H9 (cell line): ENCODE results near the gene PLD4. TPM values are rescaled to one million over a fixed set of nuclear protein-coding genes. Genes with fewer than 3 reads are reported as not detected.

Experiments
- DNase-seq: peaks from one replicate; pipeline ENCODE4 v3.0.0-alpha.2; 2017
- H2AFZ ChIP-seq: one replicate; pipeline ENCODE4 v1.6.1; 2013; ENCODE audit warnings: mild to moderate bottlenecking, low read length, control low read depth, moderate library complexity
- H2AK5ac ChIP-seq: 2 replicates; pipeline ENCODE4 v1.6.1; 2013; ENCODE audit warnings: low read length, control low read depth, mixed read lengths; ENCODE audit not compliant: insufficient read length
- H2BK120ac ChIP-seq: one replicate; pipeline ENCODE4 v1.6.1; 2013; ENCODE audit warnings: low read depth, mild to moderate bottlenecking, low read length, control low read depth, inconsistent platforms; ENCODE audit not compliant: poor library complexity, severe bottlenecking
- H2BK12ac ChIP-seq: 2 replicates; pipeline ENCODE4 v1.6.1; 2013; ENCODE audit warnings: low read length, control low read depth, mixed read lengths, low read depth; ENCODE audit not compliant: insufficient read length
- H2BK15ac ChIP-seq: 2 replicates; pipeline ENCODE4 v1.6.1; 2013; ENCODE audit warnings: low read depth, low read length, control low read depth
- H2BK20ac ChIP-seq: one replicate; pipeline ENCODE4 v1.6.1; 2013; ENCODE audit warnings: low read depth, mild to moderate bottlenecking, low read length, control low read depth, inconsistent platforms; ENCODE audit not compliant: poor library complexity, severe bottlenecking
- H2BK5ac ChIP-seq: 2 replicates; pipeline ENCODE4 v1.6.1; 2013; ENCODE audit warnings: low read length, control low read depth, mixed read lengths; ENCODE audit not compliant: insufficient read length
- H3K14ac ChIP-seq: 2 replicates; pipeline ENCODE4 v1.6.1; 2013; ENCODE audit warnings: low read length, control low read depth; ENCODE audit not compliant: insufficient read depth
- H3K18ac ChIP-seq: 2 replicates; pipeline ENCODE4 v1.6.1; 2013; ENCODE audit warnings: low read depth, mild to moderate bottlenecking, mixed read lengths, low read length, control low read depth; ENCODE audit not compliant: insufficient read length
- H3K23ac ChIP-seq: 2 replicates; pipeline ENCODE4 v1.6.1; 2013; ENCODE audit warnings: low read length, control low read depth, mixed read lengths, low read depth; ENCODE audit not compliant: insufficient read length
- H3K23me2 ChIP-seq: 2 replicates; pipeline ENCODE4 v1.6.1; 2013; ENCODE audit warnings: low read depth, mild to moderate bottlenecking, mixed read lengths, low read length, control low read depth; ENCODE audit not compliant: insufficient read length, poor library complexity, severe bottlenecking
- H3K27ac ChIP-seq: 2 replicates; pipeline ENCODE4 v1.5.1; 2013; ENCODE audit warnings: low read length, control low read depth, mixed read lengths, low read depth; ENCODE audit not compliant: insufficient read length
- H3K27me3 ChIP-seq: 2 replicates; pipeline ENCODE4 v1.6.1; 2013; ENCODE audit warnings: low read length, control low read depth, inconsistent platforms; ENCODE audit not compliant: insufficient read depth
- H3K4ac ChIP-seq: 2 replicates; pipeline ENCODE4 v1.6.1; 2013; ENCODE audit warnings: low read depth, mild to moderate bottlenecking, control low read depth, inconsistent platforms, low read length, moderate library complexity
- H3K4me1 ChIP-seq: 2 replicates; pipeline ENCODE4 v1.6.1; 2013; ENCODE audit warnings: low read length, control low read depth, inconsistent platforms; ENCODE audit not compliant: insufficient read depth
- H3K4me2 ChIP-seq: 2 replicates; pipeline ENCODE4 v1.6.1; 2013; ENCODE audit warnings: low read length, control low read depth, mixed read lengths; ENCODE audit not compliant: insufficient read length, insufficient read depth
- H3K56ac ChIP-seq: 2 replicates; pipeline ENCODE4 v1.6.1; 2013; ENCODE audit warnings: low read depth, mild to moderate bottlenecking, mixed read lengths, low read length, control low read depth; ENCODE audit not compliant: insufficient read length
- H3K79me1 ChIP-seq: 2 replicates; pipeline ENCODE4 v1.6.1; 2013; ENCODE audit warnings: low read depth, mild to moderate bottlenecking, moderate library complexity, low read length, control low read depth, inconsistent platforms; ENCODE audit not compliant: insufficient read depth, poor library complexity, severe bottlenecking
- H3K79me2 ChIP-seq: 2 replicates; pipeline ENCODE4 v1.6.1; 2013; ENCODE audit warnings: low read length, control low read depth, inconsistent platforms; ENCODE audit not compliant: insufficient read depth
- H3K9ac ChIP-seq: 2 replicates; pipeline ENCODE4 v1.6.1; 2013; ENCODE audit warnings: low read length, control low read depth, mixed read lengths; ENCODE audit not compliant: insufficient read length; ENCODE audit errors: extremely low read depth
- H3K9me3 ChIP-seq: one replicate; pipeline ENCODE4 v1.6.1; 2013; ENCODE audit warnings: low read depth, low read length, inconsistent platforms; ENCODE audit not compliant: control insufficient read depth
- H3T11ph ChIP-seq: one replicate; pipeline ENCODE4 v1.6.1; 2013; ENCODE audit warnings: mild to moderate bottlenecking, low read length, control low read depth, inconsistent platforms
- H4K20me1 ChIP-seq: one replicate; pipeline ENCODE4 v1.6.1; 2013; ENCODE audit not compliant: control insufficient read depth, insufficient read length, insufficient read depth
- H4K5ac ChIP-seq: 2 replicates; pipeline ENCODE4 v1.6.1; 2013; ENCODE audit warnings: low read depth, mild to moderate bottlenecking, mixed read lengths, low read length, control low read depth; ENCODE audit not compliant: insufficient read length
- H4K8ac ChIP-seq: replicated peaks from 2 replicates; pipeline ENCODE4 v1.6.1; 2013; ENCODE audit warnings: low read length, control low read depth, mixed read lengths, low read depth; ENCODE audit not compliant: insufficient read length
- H4K91ac ChIP-seq: 2 replicates; pipeline ENCODE4 v1.6.1; 2013; ENCODE audit warnings: low read depth, mild to moderate bottlenecking, moderate library complexity, mixed read lengths, low read length, control low read depth; ENCODE audit not compliant: insufficient read length
- H3K27ac Mint-ChIP-seq, 3 experiments: 2 replicates in 2 of 3; 3 replicates in 1 of 3; pipeline ENCODE4 v1.8.0; 2020 to 2021; ENCODE audit warnings: mixed read lengths in 3 of 3, mild to moderate bottlenecking in 1 of 3, moderate library complexity in 1 of 3
- H3K27me3 Mint-ChIP-seq: 2 replicates; pipeline ENCODE4 v1.8.0; 2021; ENCODE audit warnings: low read depth, mild to moderate bottlenecking, moderate library complexity, mixed read lengths
- H3K36me3 Mint-ChIP-seq, 3 experiments: 2 replicates in 2 of 3; 3 replicates in 1 of 3; pipeline ENCODE4 v1.8.0; 2020 to 2021; ENCODE audit warnings: low read depth in 3 of 3, mixed read lengths in 3 of 3; ENCODE audit not compliant: insufficient read depth in 1 of 3
- H3K4me1 Mint-ChIP-seq, 2 experiments: 2 replicates each; pipeline ENCODE4 v1.8.0; 2020; ENCODE audit warnings: mixed read lengths in 2 of 2
- H3K4me3 Mint-ChIP-seq, 2 experiments: 2 replicates in 1 of 2; 3 replicates in 1 of 2; pipeline ENCODE4 v1.8.0; 2020 to 2021; ENCODE audit warnings: mild to moderate bottlenecking in 2 of 2, mixed read lengths in 2 of 2, moderate library complexity in 1 of 2
- H3K9me3 Mint-ChIP-seq, 2 experiments: 2 replicates in 1 of 2; 3 replicates in 1 of 2; pipeline ENCODE4 v1.8.0; 2020; ENCODE audit warnings: mild to moderate bottlenecking in 2 of 2, mixed read lengths in 2 of 2, moderate library complexity in 1 of 2
- WGBS: extraction: QIAGEN DNeasy Blood & Tissue Kit; methylation state at CpG from one replicate; pipeline ENCODE4 v1.1.7; 2013; ENCODE audit warnings: missing lambda C conversion rate, low lambda C conversion rate, mixed read lengths; ENCODE audit not compliant: insufficient read length; ENCODE audit errors: extremely low coverage; 5-methylcytosine and 5-hydroxymethylcytosine counted together
- total RNA-seq: library from RNA; stranded (reverse); gene quantifications from 2 replicates; pipeline ENCODE4 v1.2.1, GENCODE V29; 2021
- TF ChIP-seq, protein P1 (sequence below): fragments of 200-600 bp; sonication (generic); conservative IDR thresholded peaks from 3 replicates; pipeline ENCODE4 v1.8.0; 2021; ENCODE audit warnings: antibody characterized with exemption, mild to moderate bottlenecking

PLD4 gene
- total RNA-seq, 1 experiment from 2014 or later, result not detected

DNA sequence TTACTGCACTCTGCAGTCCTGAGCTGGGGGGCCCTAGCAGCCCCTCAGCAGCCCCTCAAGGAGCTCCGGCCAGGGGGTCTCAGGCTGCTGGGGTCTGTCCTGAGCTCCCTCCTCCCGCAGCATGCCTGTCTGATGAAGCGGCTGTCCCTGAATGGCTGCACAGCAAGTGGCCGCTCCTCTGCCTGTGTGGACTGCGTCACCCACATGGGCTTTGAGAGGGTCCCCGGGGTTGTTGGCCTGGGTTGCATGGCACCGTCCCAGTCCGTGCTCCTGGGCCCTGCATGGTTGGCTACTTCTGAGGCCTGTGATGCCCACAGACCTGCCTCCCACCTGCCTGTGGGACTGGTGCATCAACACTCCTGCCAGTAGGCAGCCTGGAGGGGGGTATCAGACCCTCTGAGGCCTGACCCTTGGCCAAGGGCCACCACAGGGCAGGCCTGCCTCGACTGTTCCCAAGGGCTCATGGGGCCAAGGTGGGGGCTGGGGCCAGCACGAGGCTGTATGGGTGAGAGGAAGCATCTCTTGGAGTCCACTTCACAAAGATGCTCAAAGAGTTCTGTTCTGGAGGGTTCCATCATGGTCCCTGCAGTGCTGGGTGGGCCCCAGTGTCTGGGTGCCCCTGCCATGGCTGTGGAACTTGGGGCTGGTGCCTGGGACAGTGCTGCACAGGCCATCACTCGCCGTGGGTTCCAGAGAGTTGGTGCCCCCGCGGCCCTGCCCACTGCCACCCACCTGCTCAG, 47.4 kb upstream of the PLD4 start:
- Histone ChIP-seq H3K4me2 (no peak overlapping the region), H4K91ac (no peak overlapping the region), H2AFZ (no peak overlapping the region), H2BK15ac (no peak overlapping the region), H3K4me1 (no peaks in the 10 kb centered on the region; the same call in 1 of the 2 replicates), H3K79me2 (peaks cover 2% of the 10 kb centered on the region; the same call in 1 of the 2 replicates), H2BK20ac (no peak overlapping the region), H3K9me3 (no peaks in the 10 kb centered on the region), H3T11ph (no peak overlapping the region), H3K23ac (no peak overlapping the region), H3K56ac (no peak overlapping the region), H4K20me1 (no peaks in the 10 kb centered on the region), H3K9ac (no peak overlapping the region), H3K18ac (no peak overlapping the region), H4K8ac (no peak overlapping the region), H3K27me3 (no peaks in the 10 kb centered on the region), H2BK12ac (no peak overlapping the region), H3K4ac (no peak overlapping the region), H3K23me2 (peaks cover under 1% of the 10 kb centered on the region), H2AK5ac (no peak overlapping the region), H3K27ac (no peak overlapping the region), H3K14ac (no peak overlapping the region), H2BK120ac (no peak overlapping the region), H2BK5ac (no peak overlapping the region), H4K5ac (no peak overlapping the region), H3K79me1 (no peaks in the 10 kb centered on the region)
- no peak overlapping the region for H3K4me3 Mint-ChIP-seq
- H3K4me1 Mint-ChIP-seq, result peaks cover 10 to 26% of the 10 kb centered on the region in 2 experiments
- TF ChIP-seq, protein P1, sequence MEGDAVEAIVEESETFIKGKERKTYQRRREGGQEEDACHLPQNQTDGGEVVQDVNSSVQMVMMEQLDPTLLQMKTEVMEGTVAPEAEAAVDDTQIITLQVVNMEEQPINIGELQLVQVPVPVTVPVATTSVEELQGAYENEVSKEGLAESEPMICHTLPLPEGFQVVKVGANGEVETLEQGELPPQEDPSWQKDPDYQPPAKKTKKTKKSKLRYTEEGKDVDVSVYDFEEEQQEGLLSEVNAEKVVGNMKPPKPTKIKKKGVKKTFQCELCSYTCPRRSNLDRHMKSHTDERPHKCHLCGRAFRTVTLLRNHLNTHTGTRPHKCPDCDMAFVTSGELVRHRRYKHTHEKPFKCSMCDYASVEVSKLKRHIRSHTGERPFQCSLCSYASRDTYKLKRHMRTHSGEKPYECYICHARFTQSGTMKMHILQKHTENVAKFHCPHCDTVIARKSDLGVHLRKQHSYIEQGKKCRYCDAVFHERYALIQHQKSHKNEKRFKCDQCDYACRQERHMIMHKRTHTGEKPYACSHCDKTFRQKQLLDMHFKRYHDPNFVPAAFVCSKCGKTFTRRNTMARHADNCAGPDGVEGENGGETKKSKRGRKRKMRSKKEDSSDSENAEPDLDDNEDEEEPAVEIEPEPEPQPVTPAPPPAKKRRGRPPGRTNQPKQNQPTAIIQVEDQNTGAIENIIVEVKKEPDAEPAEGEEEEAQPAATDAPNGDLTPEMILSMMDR, result no peak
- DNase-seq, result no peak
- no peaks in the 10 kb centered on the region; a peak in 2 of 5 replicates for H3K9me3 Mint-ChIP-seq
- no CpG with 5 or more reads among the region's 14 CpGs for whole genome bisulfite sequencing
- H3K27ac Mint-ChIP-seq, result no peak overlapping the region
- H3K27me3 Mint-ChIP-seq, result no peaks in the 10 kb centered on the region
- peaks cover 2 to 13% (median 12%) of the 10 kb centered on the region in 3 experiments; a peak in 5 of 7 replicates for H3K36me3 Mint-ChIP-seq
